Astrocyte of the hippocampus (primary cell): ENCODE data around the gene TRIM25.

Experiments
- DNase-seq: peaks from one replicate; pipeline ENCODE4 v3.0.0; 2011; ENCODE audit warnings: low read depth, low spot score

Gene TRIM25

DNA sequence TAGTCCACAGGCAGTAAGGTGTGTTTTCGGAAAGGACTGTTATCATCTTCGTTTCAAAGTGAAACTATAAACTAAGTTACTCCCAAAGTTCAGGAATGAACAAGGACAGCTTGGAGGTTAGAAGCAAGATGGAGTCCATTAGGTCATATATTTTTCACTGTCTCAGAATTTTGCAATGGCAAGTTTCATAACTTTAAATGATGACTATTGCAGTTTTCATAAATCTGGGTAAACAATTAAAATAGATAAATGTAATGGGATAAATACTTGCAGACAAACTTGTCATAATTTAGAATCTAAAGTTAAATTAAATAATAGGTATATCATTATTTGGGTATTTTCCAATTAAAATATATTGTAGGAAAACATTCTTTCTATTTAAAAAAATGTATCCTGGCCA is 14.7 kb upstream of the TRIM25 start:
- DNase-seq, result no peak

DNA sequence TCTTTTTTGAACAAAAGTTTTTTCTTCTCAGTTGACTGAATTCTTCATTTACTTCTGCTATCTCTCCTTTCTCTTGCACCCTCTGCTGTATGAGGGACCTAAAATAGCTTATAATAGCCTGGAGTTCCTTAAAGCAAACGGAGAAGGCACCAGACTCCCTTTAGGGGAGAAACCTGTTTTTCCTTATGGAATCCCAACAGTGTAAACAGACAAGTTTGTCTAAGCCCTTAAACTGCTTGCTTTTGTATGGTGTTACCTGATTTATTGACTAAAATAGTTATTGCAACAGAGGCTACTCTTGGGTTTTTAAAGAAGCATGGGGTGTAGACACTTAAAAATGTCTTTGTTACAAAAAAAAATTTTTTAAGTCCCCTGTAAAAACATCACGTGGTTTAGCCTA is 12.9 kb upstream of the TRIM25 start:
- DNase-seq, result no peak

DNA sequence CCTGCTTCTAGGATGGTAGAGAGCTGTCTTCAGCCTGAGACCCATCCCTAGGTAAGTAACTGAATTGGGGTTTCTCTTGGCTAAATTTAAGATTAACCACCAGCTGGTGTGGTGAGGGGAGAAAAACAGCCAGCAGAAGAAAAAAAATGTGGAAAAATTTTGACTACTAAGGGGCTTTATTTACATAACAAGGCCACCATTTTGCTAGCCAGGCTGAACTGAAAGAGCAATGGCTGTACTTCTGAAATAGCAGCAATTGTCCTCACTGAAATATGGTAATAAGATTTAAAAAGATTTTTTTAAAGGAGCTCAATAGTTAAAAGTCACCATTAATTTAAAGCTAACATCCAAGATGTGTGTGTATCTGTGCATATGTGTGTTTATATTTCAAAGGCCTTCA is 12.4 kb upstream of the TRIM25 start:
- no peak for DNase-seq

DNA sequence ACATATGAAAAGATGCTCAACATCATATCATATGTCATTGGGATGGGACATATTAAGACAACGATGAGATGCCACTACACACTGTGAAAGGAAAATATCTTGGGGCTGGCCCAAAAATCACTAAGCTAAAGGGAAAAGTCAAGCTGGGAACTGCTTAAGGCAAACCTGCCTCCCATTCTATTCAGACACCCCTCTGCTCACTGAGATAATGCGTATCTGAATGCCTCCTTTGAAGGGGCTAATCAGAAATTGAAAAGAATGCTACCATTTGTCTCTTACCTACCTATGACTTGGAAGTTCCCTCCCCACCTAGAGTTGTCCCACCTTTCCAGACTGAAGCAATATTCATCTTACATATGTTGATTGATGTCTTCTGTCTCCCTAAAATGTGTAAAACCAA is 11.2 kb upstream of the TRIM25 start:
- no peak for DNase-seq

DNA sequence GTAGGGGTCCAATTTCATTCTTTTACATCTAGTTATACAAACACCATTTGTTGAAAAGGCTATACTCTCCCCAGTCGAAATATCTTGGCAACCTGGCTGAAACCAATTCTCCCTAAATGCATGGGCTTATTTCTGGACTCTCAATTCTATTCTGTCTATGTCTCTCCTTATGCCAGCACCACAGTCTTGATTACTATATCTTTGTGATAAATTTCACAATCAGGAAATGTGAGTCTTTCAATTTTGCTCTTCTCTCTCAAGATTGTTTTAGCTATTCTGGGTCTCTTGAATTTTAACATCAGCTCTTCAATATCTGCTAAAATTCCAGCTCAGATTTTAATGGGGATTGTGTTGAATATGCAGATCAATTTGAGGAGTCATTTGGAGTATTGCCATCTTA is 5.9 kb upstream of the TRIM25 start:
- no peak for DNase-seq

DNA sequence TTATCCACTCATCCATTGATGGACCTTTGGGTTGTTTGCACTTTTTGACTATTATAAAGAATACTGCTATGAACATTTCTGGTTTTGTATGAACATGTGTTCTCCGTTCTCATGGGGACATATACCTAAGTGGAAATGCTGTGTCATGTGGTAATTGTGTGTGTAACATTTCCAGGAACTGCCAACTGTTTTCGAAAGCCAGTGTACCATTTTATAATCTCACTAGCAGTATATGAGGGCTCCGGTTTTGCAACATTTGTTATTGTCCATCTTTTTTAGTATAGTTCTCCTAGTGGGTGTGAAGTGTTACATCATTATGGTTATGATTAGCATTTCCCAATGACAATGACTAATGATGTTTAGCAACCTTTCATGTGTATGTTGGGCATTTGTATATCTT is 5.1 kb upstream of the TRIM25 start:
- no peak for DNase-seq

DNA sequence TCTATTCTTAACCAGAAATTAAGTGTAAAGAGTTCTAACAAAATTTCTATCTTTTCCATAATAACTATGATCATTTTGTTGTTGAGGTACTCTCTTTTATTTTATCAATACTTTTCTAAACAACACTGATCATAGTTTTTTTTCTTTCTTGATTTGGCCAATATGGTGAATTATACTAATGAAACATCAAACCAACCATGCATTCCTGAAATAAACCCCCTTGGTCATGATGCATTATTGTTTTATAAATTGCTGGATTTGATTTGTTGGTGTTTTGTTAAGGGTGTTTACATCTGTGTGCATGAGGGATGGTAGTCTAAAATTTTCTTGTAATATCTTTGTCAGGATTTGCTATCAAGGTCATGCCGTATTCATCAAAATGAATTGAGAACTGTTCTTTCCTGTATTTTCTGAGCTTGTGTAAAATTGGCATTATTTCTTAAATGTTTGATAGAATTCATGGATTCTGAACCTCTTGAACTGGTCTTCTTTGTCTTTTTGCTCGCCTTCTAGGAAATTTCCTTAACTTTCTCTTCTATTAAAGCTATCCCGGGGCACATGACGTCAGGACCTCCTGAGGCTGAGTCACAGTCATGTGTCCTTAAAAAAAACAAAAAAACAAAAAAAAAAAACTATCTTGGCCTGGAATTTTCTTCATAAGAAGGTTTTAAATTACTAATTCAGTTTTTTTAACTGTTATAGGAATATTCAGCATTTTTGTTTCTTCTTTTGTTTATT is 3.9 kb upstream of the TRIM25 start:
- no peak for DNase-seq

DNA sequence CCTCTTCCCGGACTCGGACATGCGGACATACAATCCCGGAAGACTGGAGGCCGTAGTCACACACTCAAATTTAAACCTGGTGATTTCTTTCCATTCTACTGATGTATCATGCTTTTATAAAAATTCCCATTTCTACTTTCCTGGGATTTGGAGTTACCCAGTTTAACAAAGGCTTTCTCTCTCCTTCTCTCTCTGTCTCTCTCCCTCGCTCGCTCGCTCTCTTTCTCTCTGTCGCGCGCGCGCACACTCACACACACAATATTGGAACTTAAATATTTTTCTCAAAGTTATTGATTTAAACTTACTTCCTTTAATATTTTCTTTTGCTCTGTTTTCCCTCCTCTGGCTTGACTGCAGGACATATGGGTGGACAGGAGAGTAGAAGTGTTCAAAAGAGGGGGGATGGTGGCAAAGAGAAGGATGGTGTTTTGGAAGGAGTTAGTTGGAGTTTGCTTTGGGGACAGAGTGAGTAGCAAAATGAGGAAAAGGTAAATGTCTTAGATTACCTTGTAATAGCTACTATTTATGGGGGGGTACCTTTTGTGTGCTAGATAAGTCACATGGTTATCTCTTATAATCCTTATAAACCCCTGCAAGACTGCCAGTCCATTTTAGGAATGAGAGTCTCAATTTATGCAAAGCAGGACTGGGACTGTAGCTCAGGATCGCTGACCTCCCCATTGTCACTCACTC is 878 bp upstream of the TRIM25 start:
- no peak for DNase-seq

DNA sequence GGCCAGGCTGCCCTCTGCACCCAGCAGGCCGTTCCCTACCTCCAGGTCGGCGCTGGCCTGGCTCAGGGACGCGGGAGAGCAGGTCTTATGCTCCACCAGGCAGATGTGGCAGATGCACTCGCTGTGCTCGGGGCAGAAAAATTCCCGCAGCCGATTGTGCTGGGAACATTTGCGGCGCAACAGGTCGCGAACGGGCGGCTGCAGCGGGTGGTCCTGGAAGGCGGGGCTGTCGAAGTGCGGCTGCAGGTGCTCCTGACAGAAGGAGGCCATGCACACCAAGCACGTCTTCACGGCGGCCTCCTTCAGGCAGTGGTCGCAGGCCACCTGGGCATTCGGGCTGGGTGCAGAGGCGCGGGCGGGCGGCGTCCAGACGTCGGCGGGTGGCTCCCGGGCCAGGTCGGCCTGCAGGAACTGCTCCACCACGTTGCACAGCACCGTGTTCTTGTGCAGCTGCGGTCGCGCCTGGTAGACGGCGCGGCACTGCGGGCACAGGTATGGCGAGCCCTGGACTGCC is 439 bp downstream of the TRIM25 start:
- no peak for DNase-seq

DNA sequence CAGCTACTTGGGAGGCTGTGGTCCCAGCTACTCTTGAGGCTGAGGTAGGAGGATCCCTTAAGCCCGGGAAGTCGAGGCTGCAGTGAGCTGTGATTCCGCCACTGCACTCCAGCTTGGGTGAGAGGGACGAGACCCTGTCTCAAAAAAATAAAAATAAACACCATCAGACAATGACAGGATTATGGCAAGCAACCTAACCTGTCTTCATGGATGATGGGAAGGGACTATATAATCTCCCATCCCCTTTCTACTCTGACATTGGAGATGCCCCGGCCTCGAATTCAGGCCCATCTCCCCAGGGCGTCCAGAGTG is 893 bp downstream of the TRIM25 start:
- DNase-seq, result no peak

DNA sequence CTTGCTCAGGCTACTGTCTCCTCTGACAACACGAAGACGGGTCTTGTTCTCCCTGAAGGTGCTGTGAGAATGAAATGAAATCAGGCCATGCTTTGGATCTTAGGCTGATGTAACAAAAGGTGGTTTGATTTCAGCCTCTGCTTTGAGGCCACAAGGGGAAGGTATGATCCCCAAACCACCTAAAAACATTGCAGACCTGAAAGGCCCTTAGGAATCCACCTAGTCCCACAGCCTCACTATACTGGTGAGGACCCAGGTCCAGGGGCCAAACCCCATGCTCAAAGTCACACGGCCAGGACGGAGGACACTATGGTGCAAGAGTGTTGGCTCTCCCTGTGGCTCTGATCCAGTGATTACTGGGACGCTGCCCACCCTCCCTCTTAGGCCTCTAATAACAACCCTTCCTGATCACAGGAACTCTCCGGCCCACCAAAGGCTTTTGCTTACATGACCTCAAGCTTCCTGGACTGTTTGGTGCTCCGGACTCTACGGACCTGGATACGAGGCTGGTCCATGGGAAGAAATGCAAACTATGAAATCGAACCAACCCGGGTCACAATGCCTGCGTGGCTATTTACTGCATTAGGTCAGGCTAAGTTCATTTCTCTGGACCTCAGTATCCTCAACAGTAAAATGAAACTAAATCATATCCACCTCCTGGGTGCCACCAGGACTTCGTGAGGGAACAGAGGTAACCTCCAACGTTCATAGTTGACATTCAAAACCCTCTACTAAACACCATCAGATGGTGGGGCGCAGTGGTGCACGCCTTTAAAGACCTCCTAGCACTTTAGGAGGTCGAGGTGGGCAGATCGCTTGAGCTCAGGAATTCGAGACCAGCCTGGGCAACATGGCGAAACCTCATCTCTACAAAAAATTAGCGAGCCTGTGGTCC is 1.5 kb downstream of the TRIM25 start:
- no peak for DNase-seq

DNA sequence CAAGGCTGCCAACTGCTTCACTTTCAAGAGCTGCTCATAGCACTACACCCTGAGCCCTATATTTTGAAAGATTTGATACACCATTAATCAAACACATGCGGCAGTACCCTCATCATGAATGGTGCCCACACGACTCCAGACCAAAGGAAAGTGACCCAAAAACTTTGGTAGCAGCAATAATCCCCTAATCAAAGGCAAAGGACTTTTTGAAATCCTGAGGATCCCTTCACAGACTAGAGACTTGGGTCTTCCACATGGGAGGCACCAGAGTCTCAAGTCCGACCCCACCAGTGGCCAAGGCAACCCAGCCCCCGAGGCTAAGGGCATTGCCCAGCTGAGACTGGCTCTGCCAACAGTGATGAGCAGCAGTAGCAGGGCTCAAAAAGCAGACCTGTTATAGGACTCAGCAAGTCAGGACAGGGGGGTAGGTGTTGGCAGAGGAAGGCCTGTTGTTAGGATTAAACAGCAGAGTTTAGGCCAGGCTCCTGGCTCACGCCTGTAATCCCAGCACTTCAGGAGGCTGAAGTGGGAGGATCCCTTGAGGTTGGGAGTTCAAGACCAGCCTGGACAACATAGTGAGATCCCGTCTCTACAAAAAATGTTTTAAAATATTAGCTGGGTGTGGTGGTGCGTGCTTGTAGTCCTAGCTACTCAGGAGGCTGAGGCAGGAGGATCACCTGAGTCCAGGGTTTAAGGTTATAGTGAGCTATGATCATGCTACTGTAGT is 3.2 kb downstream of the TRIM25 start:
- DNase-seq, result no peak

DNA sequence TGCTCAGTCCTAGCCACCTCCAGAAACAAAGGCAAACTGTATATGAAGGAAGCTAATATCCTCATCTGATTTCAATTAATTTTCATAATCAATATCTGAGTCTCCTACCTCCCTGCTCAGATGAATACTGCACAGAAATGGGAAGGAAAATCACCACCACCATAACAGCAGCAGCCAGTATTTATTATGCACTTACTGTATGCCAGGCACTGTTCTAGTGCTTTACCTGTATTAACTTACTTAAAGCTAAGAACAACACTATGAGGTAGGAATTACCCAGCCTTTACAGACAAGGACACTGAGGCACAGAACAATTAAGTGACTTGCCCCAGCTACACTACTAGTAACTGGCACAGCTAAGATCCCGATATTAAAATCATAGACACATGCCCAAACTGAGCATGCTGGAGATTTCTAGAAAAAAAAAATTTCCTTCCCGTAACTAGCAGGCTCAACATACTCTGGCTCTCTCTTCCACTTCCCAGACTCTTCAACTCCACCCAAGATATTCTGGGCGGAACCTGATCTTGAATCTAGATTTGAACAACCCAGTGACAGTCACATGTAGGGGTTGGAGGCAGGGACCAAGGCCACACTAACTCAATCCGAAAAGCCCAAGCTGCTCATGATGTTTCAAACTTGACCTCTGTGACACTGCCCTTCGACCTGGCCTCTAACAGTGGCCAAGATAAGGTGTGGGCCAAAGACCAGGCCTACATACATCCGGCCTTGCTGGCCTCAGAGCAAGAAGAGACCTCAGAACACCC is 3.9 kb downstream of the TRIM25 start:
- no peak for DNase-seq

DNA sequence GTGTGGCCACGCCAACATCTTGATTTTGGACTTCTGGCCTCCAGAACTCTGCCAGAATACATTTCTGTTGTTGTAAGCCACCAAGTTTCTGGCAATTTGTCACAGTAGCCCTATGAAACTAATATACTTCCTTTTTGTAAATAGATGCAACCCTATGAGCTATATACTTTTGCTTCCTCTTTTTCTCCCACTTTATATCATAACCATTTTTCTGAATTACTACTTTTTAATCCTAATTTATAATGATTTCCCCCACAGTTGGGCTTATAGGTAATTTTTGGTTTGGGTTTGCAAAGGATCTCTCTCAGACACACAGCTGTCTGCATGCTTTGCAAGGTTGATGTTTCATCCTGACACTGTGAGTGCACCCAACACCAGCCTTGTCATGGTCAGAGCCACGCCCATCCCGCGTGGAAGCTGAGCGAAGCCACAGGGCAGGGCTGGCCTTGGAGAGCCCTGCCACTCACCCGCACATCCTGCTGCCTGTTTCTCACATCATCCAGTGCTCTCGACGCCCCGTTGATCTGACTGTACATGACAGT is 5.8 kb downstream of the TRIM25 start:
- no peak for DNase-seq

DNA sequence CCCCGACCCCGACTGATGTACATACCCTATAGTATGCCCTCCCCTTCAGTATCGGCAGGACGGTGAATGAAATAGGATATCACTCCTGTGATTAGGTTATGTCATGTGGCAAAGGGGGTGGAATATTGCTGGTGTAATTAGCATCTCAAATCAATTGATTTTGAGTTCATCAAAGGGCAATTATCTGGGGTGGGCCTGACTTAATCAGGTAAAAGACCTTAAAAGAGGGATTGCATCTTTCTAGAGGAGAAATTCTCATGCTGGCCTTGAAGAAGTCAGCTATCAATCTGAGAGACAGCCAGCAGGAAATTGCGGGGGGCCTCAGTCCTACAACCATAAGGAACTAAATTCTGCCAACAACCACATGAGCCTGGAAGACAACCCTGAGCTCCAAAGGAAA is 10.3 kb downstream of the TRIM25 start:
- no peak for DNase-seq

DNA sequence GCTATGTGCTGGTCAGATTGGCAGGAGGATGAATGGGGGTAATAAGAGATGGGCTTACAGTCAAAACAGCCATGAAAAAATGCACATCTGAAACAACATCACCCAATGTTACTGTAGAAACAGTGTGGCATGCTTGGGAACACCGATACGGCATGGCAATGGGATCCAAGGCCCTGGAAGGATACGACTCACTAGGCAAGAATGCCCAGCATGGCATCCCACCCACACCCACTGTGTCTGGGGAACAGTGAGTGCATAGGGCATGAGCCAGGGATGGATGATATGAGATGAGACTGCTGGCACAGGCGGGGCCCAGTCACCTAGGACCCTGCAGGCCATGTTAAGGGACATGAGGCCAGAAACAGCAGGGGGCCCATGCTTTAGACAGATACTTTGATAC is 11.5 kb downstream of the TRIM25 start:
- peak; percentile 71 for DNase-seq

DNA sequence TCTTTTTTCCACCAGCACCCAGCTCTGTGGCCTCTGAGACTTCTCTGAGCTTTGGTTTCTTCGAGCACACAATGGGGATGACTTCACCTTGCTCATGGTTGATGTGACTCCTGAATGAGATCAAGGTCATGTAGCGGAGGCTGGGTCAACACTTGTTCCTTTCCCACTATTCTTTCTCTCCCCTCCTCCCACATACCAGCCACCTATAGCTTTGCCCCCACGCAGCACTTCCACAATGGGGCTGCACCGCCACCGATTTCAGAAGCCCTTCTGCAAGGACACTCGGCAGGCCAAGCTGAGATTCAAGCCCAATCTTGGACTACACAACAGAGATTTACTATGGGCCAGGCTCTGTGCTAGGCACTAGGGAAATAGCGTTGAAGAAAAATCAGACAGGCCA is 14.4 kb downstream of the TRIM25 start:
- no peak for DNase-seq

DNA sequence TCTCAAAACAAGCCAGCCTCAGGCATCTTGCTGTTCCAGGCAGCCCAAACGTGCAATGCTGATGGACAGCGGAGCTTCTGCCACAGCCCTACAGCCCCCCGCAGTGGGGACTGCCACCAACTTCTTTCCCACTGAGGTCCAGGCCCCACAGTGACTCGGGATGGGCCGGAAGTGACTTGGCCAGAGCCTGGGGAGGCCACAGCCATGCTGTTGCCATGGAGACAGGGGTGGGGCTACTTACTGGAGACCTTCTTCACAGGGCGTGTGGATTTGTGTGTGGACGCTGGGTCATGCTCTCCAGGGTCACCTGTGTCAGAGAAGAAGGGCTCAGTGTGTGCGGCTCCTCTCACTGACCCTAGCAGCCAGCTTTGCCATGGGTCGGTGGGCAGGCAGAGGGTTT is 15.0 kb downstream of the TRIM25 start:
- no peak for DNase-seq

DNA sequence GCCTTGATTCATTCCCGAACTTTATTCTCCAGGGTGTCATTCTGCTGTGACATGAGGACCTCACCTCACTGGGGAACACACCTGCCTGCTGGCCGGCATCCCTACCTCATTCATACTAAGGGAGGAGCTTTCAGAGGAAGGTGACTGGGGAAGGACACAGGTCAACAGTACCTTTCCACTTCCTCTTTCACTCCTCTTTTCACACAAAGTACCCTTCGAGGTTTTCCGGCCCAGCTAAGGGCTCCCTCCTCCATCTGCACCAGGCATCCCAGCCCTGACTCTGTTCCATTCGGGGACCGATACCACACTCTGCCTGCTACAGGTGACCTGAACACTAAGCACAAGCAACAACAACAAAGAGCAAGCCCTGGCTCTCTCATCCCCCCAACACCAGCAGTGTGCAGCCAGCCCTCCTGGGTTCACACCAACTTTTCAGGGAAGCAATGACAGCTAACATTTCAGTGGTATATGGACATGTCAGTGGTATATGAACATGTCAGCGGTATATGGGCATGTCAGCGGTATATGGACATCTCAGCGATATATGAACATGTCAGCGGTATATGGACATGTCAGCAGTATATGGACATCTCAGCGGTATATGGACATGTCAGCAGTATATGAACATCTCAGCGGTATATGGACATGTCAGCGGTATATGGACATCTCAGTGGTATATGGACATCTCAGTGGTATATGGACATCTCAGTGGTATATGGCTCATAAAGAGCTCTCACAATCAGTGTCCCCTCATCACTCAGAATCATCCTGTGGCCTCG is 16.0 kb downstream of the TRIM25 start:
- no peak for DNase-seq

DNA sequence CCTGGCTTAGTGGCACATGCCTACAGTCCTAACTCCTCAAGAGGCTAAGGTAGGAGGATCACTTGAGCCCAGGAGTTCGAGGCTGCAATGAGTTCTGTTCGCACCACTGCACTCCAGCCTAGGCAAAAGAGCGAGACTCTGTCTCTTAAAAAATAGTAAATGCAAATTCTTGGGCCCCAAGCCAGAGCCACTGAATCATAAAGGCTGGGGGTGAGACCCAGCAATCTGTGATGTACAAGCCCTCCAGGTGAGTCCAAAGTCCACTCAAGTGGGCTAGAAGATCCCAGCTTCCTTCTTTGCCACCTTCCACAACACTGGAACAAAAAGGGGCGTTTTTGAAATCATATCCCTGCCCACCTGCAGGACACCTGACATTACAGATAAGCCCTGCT is 16.9 kb downstream of the TRIM25 start:
- DNase-seq, result no peak
